ENCODE results near the gene MREG. TPM values are rescaled to one million over a fixed set of nuclear protein-coding genes. Genes with fewer than 3 reads are reported as not detected.
A peak's percentile ranks its signal among the peaks of the same experiment; 100 is the strongest.

MREG gene
- total RNA-seq, 1 experiment from 2014 or later, result 15.9 TPM

GRCh38 chr2:215969131-215969841 lies 44.1 kb downstream of the MREG start:
- ChIA-PET CTCF (no interaction called here), POLR2A (ENCODE audit: low non-redundant PET) (no interaction called here)
- no TSS peak for BruUV-seq (replicated peaks)
- TF ChIP-seq CTCF (conservative IDR thresholded peaks at IDR 0.05; ENCODE audit: low read depth, low read length) (no peak), EZH2 (IDR thresholded peaks at IDR 0.05; ENCODE audit: borderline replicate concordance, low read depth, low read length, poor library complexity, severe bottlenecking) (no peak)
- DNase-seq (ENCODE audit: low spot score), result no peak
- Histone ChIP-seq H3K4me1 (ENCODE audit: insufficient read depth, low read length, poor library complexity, severe bottlenecking) (peaks cover 11% of the 10 kb centered on the region), H3K27me3 (replicated peaks; ENCODE audit: insufficient read depth, low read depth, low read length, poor library complexity) (no peaks in the 10 kb centered on the region), H3K9me3 (ENCODE audit: low read depth, low read length, poor library complexity, severe bottlenecking) (no peaks in the 10 kb centered on the region), H3K36me3 (ENCODE audit: insufficient read depth, low read length, poor library complexity, severe bottlenecking) (no peaks in the 10 kb centered on the region), H3K4me3 (ENCODE audit: low read depth, low read length, poor library complexity, severe bottlenecking) (no peak overlapping the region), H3K27ac (ENCODE audit: low read depth, low read length, poor library complexity, severe bottlenecking) (no peak overlapping the region)
- intact Hi-C loops (cut with micrococcal nuclease; ENCODE audit: unreplicated experiment), result no loop called here

GRCh38 chr2:215968499-215968898 lies 44.9 kb downstream of the MREG start:
- intact Hi-C loops (cut with micrococcal nuclease; ENCODE audit: unreplicated experiment), result no loop called here
- CTCF ChIA-PET, result no interaction called here
- Histone ChIP-seq H3K36me3 (ENCODE audit: insufficient read depth, low read length, poor library complexity, severe bottlenecking) (no peaks in the 10 kb centered on the region), H3K27ac (ENCODE audit: low read depth, low read length, poor library complexity, severe bottlenecking) (no peak overlapping the region), H3K27me3 (replicated peaks; ENCODE audit: insufficient read depth, low read depth, low read length, poor library complexity) (no peaks in the 10 kb centered on the region), H3K9me3 (ENCODE audit: low read depth, low read length, poor library complexity, severe bottlenecking) (no peaks in the 10 kb centered on the region), H3K4me3 (ENCODE audit: low read depth, low read length, poor library complexity, severe bottlenecking) (no peak overlapping the region), H3K4me1 (ENCODE audit: insufficient read depth, low read length, poor library complexity, severe bottlenecking) (peaks cover 11% of the 10 kb centered on the region)
- no peak for DNase-seq (ENCODE audit: low spot score)
- POLR2A ChIA-PET (ENCODE audit: low non-redundant PET), result no interaction called here
- BruUV-seq (replicated peaks), result no TSS peak
- TF ChIP-seq CTCF (conservative IDR thresholded peaks at IDR 0.05; ENCODE audit: low read depth, low read length), result no peak
- no peak for TF ChIP-seq EZH2 (IDR thresholded peaks at IDR 0.05; ENCODE audit: borderline replicate concordance, low read depth, low read length, poor library complexity, severe bottlenecking)

- intact Hi-C loops (cut with micrococcal nuclease; ENCODE audit: unreplicated experiment), result no loop called here
- no TSS peak for BruUV-seq (replicated peaks)
- TF ChIP-seq EZH2 (IDR thresholded peaks at IDR 0.05; ENCODE audit: borderline replicate concordance, low read depth, low read length, poor library complexity, severe bottlenecking) (no peak), CTCF (conservative IDR thresholded peaks at IDR 0.05; ENCODE audit: low read depth, low read length) (no peak)
- Histone ChIP-seq H3K9me3 (ENCODE audit: low read depth, low read length, poor library complexity, severe bottlenecking) (no peaks in the 10 kb centered on the region), H3K27me3 (replicated peaks; ENCODE audit: insufficient read depth, low read depth, low read length, poor library complexity) (no peaks in the 10 kb centered on the region), H3K27ac (ENCODE audit: low read depth, low read length, poor library complexity, severe bottlenecking) (peak overlapping the region; percentile 34), H3K4me1 (ENCODE audit: insufficient read depth, low read length, poor library complexity, severe bottlenecking) (peaks cover 11% of the 10 kb centered on the region), H3K4me3 (ENCODE audit: low read depth, low read length, poor library complexity, severe bottlenecking) (no peak overlapping the region), H3K36me3 (ENCODE audit: insufficient read depth, low read length, poor library complexity, severe bottlenecking) (no peaks in the 10 kb centered on the region)
- CTCF ChIA-PET, result no interaction called here
- DNase-seq (ENCODE audit: low spot score), result peak; percentile 32
- POLR2A ChIA-PET (ENCODE audit: low non-redundant PET), result no interaction called here
Observed at GRCh38 chr2:215967590-215968378, 45.6 kb downstream of the MREG start.
